Gastrocnemius medialis (tissue), 4 donors: ENCODE results near the gene AHCTF1.

Experiments used
- CTCF ChIP-seq, 5 experiments: fragments of 450-650 bp in 3 of 5; fragments of 200-600 bp in 2 of 5; sonication (generic) in 2 of 5; IDR thresholded peaks in 4 of 5; conservative IDR thresholded peaks in 1 of 5; 1 replicate in 4 of 5; 2 replicates in 1 of 5; pipeline ENCODE4 v1.5.1; 2016 to 2019; ENCODE audit warnings: antibody characterized with exemption in 5 of 5, mild to moderate bottlenecking in 3 of 5, moderate library complexity in 3 of 5
- POLR2A ChIP-seq, 2 donors: fragments of 450-650 bp; IDR thresholded peaks; one replicate each; pipeline ENCODE4 v1.6.1; 2017; ENCODE audit warnings: antibody characterized with exemption in 2 of 2, mild to moderate bottlenecking in 2 of 2, moderate library complexity in 2 of 2

DNA sequence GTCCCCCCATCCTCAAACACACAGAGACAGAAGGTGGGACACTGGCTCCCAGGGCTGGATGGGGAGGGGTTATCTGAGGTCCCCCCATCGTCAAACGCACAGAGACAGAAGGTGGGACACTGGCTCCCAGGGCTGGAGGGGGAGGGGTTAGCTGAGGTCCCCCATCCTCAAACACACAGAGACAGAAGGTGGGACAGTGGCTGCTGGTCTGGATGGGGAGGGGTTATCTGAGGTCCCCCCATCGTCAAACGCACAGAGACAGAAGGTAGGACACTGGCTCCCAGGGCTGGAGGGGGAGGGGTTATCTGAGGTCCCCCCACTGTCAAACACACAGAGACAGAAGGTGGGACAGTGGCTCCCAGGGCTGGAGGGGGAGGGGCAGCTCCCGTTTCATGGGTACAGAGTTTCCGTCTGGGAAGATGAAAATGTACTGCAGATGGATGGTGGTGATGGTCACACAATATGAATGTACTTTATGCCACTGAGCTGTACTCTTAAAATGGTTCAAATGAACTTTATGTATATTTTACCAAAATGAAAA lies 138.3 kb downstream of the AHCTF1 start:
- TF ChIP-seq POLR2A (IDR thresholded peaks at IDR 0.05): no peak
- no peak for TF ChIP-seq CTCF (IDR thresholded peaks at IDR 0.05 in 4 of 5, conservative IDR thresholded peaks at IDR 0.05 in 1 of 5)
